HG02938 (cell line): ENCODE results near the gene BCAT1.
A peak's percentile ranks its signal among the peaks of the same experiment; 100 is the strongest.

Experiments used
- ATAC-seq: cut with Tn5 transposase; IDR thresholded peaks from one replicate; pipeline ENCODE4 v1.9.1; 2021; ENCODE audit warnings: mild to moderate bottlenecking, moderate library complexity; ENCODE audit not compliant: unreplicated experiment

The BCAT1 gene, protein sequence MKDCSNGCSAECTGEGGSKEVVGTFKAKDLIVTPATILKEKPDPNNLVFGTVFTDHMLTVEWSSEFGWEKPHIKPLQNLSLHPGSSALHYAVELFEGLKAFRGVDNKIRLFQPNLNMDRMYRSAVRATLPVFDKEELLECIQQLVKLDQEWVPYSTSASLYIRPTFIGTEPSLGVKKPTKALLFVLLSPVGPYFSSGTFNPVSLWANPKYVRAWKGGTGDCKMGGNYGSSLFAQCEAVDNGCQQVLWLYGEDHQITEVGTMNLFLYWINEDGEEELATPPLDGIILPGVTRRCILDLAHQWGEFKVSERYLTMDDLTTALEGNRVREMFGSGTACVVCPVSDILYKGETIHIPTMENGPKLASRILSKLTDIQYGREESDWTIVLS

GRCh38 chr12:24948757-24949722, at the start of gene BCAT1:
Gene BCAT1 (minus strand): TSS chr12:24949101. CDS start chr12:24948932, 169 bp downstream.
- peak; percentile 26 for ATAC-seq

- ATAC-seq = peak; percentile 69
These were observed 49.2 kb upstream of the BCAT1 start for GRCh38 chr12:24997970-24998582.

DNA sequence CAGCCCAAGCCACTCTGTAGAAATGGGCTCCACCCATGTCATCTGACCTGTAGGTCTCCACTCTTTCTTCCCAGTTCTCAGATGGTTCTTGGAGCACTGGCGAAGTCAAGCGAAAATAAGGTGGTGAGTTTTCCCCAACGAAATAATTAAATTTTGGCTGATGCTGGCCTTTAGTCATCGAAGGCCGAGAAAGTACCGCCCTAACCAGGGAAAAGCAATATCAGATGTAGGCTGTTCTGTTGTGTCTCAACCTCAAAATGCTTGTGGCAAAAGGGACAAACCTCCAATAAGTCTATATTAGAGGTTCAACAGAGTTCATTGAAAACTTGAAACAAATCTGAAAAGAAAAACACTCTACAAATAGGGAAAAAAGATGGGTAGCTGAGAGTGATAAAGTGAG, 48.6 kb upstream of the BCAT1 start:
- peak; percentile 1 for ATAC-seq

GRCh38 chr12:24996820-24997219, 47.9 kb upstream of the BCAT1 start:
- no peak for ATAC-seq

- no peak for ATAC-seq
These were observed 47.3 kb upstream of the BCAT1 start for GRCh38 chr12:24996102-24996797.

GRCh38 chr12:24993793-24994192, 44.9 kb upstream of the BCAT1 start:
- no peak for ATAC-seq

- peak; percentile 47 for ATAC-seq
These were observed 42.5 kb upstream of the BCAT1 start for GRCh38 chr12:24991209-24992049.

DNA sequence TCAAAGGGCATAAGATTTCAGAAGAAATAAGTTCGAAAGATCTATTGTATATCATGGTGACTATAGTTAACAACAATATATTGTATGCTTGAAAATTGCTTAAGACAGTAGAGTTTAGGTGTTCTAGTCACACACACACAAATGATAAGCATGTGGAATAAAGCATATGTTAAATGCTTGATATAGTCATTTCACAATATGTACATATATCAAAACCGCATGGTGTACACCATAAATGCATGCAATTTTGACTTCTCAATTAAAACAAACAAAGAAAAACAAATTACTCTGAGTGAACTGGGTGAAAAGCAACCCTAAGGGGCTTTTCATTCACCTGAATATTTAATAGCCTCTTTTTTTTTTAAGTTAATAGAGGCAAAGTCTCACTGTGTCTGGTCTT, 40.3 kb upstream of the BCAT1 start:
- no peak for ATAC-seq

DNA sequence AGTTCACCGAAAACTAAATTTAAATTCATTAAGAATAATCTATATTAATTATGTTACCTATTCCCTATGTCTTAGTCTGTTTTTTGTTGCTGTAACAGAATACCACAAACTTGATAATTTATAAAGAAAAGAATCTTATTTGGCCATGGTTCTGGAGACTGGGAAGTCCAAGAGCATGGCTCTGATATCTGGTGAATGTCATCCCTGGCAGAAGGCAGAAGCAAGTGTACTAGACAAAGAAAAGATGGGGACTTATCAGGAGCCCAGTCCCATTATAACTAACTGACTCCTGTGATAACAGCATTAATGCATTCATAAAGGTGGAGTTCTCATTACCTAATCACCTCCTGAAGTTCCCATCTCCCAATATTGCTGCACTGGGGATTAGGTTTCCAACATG, 33.3 kb upstream of the BCAT1 start:
- ATAC-seq = no peak

DNA sequence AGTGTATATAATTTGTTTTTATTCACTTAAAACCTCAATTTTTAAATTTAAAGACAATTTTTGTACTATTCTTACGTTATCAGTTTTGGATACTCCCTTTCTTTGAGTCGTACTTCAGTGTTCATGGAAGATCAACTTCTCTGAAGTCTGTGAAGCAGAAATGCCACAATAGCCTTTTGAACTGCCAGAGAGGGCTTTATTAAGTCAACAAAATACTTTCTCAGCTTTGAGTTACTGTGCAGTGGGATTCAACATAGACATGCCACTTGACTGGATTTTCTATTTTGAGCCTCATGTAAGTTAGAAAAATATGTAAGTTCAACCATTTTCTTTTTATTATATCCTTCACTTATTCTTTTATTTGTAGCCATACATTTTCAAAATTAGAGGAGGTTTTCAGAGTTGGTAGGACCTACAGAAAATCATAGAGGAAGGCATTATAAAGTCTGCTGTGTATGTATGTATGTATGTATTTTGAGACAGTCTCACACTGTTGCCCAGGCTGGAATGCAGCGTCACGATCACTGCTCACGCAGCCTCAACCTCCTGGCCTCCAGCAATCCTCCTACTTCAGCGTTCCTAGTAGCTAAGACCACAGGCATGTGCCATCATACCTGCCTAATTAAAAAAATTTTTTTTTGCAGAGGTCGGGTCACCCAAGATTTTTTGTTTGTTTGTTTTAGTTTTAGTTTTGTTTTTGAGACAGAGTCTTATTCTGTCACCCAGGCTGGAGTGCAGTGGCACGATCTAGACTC, 31.3 kb upstream of the BCAT1 start:
- ATAC-seq = no peak

DNA sequence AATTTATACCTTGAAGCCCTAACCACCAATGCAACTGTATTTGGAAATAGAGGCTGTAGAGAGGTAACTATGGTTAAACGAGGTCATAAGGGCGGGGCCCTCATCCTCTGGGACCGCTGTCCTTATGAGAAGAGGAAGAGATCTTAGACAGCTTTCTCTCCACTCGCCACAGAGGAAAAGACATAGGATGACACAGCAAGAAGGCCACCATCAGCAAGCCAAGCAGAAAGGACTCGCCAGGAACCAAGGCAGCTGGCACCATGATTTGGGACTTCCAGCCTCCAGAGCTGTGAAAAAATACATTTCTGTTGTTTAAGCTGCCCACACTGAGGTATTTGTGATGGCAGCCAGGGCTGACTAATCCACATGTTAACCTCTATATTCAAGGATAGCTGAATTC, 30.4 kb upstream of the BCAT1 start:
- no peak for ATAC-seq

- ATAC-seq = no peak
These were observed 28.8 kb upstream of the BCAT1 start for GRCh38 chr12:24977711-24978110.

DNA sequence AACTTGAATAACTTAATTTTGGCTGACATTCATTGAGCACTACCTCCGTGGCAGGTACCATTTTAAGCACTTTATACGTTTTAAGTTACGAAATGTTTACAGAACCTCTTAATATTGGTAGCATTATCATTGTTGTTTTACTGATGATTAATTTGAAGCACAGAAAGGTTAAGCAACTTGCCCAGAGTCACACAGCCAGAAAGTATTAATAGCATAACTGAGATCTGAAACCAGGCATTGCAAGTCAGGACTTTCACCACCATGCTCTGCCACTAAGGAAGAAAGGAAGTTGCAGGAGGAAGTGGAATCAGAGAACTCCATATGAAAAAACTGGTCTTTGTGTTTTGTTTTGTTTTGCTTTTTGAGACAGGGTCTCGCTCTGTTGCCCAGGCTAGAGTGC, 28.2 kb upstream of the BCAT1 start:
- ATAC-seq = no peak

GRCh38 chr12:24975425-24975824, 26.5 kb upstream of the BCAT1 start:
- ATAC-seq = no peak

DNA sequence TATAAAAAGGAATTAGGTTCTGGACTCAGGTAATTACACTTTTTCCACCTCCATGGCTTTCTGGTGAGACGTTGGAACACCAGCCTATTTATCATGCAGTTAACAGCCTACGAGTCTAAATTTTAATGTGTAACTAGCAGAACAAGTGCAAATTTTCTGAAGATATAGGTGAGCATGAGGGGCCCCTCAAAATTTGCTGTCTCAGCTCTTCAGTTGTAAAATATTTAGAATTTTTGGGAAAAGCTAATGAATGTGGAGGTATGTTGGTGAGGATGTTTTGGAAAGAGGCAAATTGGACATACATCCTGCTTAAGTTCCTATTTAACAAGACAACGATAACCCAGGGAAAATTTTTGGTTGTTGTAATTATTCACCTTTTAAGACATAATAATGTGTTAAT, 25.3 kb upstream of the BCAT1 start:
- no peak for ATAC-seq

- no peak for ATAC-seq
These were observed 23.2 kb upstream of the BCAT1 start for GRCh38 chr12:24972078-24972477.

GRCh38 chr12:24970177-24970576, 21.3 kb upstream of the BCAT1 start:
- ATAC-seq = no peak

- no peak for ATAC-seq
These were observed 18.2 kb upstream of the BCAT1 start for GRCh38 chr12:24966951-24967564.

DNA sequence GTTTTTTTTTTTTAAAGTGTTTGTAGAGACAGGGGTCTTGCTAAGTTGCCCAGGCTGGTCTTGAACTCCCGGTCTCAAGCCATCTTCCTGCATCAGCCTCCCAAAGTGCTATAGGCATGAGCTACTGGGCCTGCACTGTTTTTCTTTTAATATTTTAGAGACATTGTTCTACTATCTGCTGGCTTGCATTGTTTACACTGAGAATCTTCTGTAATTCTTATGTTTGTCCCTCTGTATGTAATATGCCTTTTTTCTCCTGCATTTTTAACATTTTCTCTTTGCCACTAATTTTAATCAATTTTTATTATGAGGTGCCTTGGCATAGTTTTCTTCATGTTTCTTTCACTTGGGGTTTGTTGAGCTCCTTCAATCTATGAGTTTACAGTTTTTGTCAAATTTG, 15.4 kb upstream of the BCAT1 start:
- ATAC-seq = no peak
